H1 (cell line): ENCODE data around the gene PROSER2. TPM values are rescaled to one million over a fixed set of nuclear protein-coding genes. Genes with fewer than 3 reads are reported as not detected.

Source experiments
- CHD7 ChIP-seq: fragments of 300-600 bp; sonication (generic); IDR thresholded peaks from 2 replicates; pipeline ENCODE4 v1.7.1; 2012; ENCODE audit warnings: low read length, moderate library complexity, mild to moderate bottlenecking, inconsistent platforms; ENCODE audit not compliant: insufficient replicate concordance
- KDM1A ChIP-seq: fragments of 200-600, 300-600 bp; sonication (generic); IDR thresholded peaks from 2 replicates; pipeline ENCODE4 v1.7.1; 2016; ENCODE audit warnings: mild to moderate bottlenecking, low read length, borderline replicate concordance
- MAFK ChIP-seq: IDR thresholded peaks from 2 replicates; pipeline ENCODE4 v1.6.1; 2012; ENCODE audit warnings: low read depth, mild to moderate bottlenecking, improper control_type of control experiment, low read length
- NANOG ChIP-seq: IDR thresholded peaks from 2 replicates; pipeline ENCODE4 v1.6.1; 2011; ENCODE audit warnings: low read length, low read depth, mild to moderate bottlenecking, inconsistent platforms; ENCODE audit not compliant: insufficient read depth, poor library complexity, severe bottlenecking
- NRF1 ChIP-seq: IDR thresholded peaks from 2 replicates; pipeline ENCODE4 v1.6.1; 2011; ENCODE audit warnings: mild to moderate bottlenecking, low read depth, low read length, improper control_type of control experiment
- POLR2AphosphoS5 ChIP-seq: IDR thresholded peaks from 2 replicates; pipeline ENCODE4 v1.6.1; 2011; ENCODE audit warnings: low read depth, low read length
- POU5F1 ChIP-seq: IDR thresholded peaks from 2 replicates; pipeline ENCODE4 v1.6.1; 2011; ENCODE audit warnings: low read depth, mild to moderate bottlenecking, low read length, moderate library complexity
- polyA plus RNA-seq, 7 experiments: library from polyadenylated mRNA; depleted of rRNA in 3 of 7; stranded (reverse) in 5 of 7; unstranded in 2 of 7; fragments of >200 nt in 5 of 7; fragments of 200-250 nt in 2 of 7; gene quantifications; 1 replicate in 5 of 7; 2 replicates in 1 of 7; 4 replicates in 1 of 7; pipeline versions ENCODE4 v1.2.1 to v1.2.3, GENCODE V29; 2011 to 2013; ENCODE audit warnings: missing spikeins in 2 of 7, mixed read lengths in 2 of 7
- total RNA-seq: library from RNA; stranded (reverse); fragmentation: NEBNext Ultra II Directional; extraction: Animal tissue kit (Norgen Biotek cat#: 25700); gene quantifications from 2 replicates; pipeline ENCODE4 v1.2.1, GENCODE V29; 2021

PROSER2 gene
- total and polyA plus RNA-seq, 2 of the 8 experiments (the other 6 are each of a cell fraction or from before 2014, with no cell fraction given): 3.9 to 13.7 TPM

GRCh38 chr10:11835704-11836103, 12.5 kb downstream of the PROSER2 start (continued):
- TF ChIP-seq CHD7 (no peak), NRF1 (no peak), POLR2AphosphoS5 (no peak), MAFK (no peak), KDM1A (no peak), POU5F1 (no peak), NANOG (no peak)
- TF ChIP-seq, all 59 proteins: peak for 0
